ENCODE results near the gene CAPN8.

- TF ChIP-seq POLR2A (IDR thresholded peaks at IDR 0.05; ENCODE audit: low read depth, low read length) (no peak), TAF1 (IDR thresholded peaks at IDR 0.05; ENCODE audit: borderline replicate concordance, low read depth, low read length) (no peak), POLR2AphosphoS5 (IDR thresholded peaks at IDR 0.05; ENCODE audit: low read depth, low read length) (no peak)
Observed at GRCh38 chr1:223714421-223714724, 48.9 kb upstream of the CAPN8 start.
